Ecto neural progenitor cell (in vitro differentiated cells): ENCODE data around the gene PRR12.

Experiments
- DNase-seq: peaks from one replicate; pipeline ENCODE4 v3.0.0-alpha.2; 2018; ENCODE audit warnings: low spot score

PRR12 gene, protein sequence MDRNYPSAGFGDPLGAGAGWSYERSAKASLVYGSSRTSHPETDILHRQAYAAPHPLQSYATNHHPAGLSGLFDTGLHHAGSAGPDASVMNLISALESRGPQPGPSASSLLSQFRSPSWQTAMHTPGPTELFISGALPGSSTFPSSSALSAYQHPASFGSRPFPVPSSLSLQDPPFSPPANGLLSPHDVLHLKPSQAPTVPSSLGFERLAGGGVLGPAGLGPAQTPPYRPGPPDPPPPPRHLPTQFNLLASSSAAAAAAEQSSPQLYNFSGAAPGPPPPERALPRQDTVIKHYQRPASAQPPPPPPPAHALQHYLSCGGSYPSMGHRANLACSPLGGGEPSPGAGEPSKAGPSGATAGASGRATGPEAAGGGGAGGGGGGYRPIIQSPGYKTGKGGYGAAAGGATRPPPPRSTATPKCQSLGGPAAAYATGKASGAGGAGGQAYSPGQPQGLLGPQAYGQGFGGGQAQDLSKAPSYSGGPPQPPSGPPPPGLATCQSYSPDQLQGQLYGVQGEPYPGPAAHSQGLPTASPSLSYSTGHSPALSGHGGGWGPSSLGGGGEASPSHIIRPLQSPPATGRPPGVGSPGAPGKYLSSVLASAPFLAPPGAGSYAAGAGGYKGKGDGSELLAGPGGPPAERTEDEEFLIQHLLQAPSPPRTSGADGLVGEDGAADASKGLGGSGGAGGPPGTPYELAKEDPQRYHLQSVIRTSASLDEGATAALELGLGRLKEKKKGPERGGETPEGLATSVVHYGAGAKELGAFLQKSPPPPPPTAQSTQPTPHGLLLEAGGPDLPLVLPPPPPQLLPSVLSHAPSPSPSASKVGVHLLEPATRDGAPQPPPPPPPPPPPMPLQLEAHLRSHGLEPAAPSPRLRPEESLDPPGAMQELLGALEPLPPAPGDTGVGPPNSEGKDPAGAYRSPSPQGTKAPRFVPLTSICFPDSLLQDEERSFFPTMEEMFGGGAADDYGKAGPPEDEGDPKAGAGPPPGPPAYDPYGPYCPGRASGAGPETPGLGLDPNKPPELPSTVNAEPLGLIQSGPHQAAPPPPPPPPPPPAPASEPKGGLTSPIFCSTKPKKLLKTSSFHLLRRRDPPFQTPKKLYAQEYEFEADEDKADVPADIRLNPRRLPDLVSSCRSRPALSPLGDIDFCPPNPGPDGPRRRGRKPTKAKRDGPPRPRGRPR (N-terminal part only)

DNA sequence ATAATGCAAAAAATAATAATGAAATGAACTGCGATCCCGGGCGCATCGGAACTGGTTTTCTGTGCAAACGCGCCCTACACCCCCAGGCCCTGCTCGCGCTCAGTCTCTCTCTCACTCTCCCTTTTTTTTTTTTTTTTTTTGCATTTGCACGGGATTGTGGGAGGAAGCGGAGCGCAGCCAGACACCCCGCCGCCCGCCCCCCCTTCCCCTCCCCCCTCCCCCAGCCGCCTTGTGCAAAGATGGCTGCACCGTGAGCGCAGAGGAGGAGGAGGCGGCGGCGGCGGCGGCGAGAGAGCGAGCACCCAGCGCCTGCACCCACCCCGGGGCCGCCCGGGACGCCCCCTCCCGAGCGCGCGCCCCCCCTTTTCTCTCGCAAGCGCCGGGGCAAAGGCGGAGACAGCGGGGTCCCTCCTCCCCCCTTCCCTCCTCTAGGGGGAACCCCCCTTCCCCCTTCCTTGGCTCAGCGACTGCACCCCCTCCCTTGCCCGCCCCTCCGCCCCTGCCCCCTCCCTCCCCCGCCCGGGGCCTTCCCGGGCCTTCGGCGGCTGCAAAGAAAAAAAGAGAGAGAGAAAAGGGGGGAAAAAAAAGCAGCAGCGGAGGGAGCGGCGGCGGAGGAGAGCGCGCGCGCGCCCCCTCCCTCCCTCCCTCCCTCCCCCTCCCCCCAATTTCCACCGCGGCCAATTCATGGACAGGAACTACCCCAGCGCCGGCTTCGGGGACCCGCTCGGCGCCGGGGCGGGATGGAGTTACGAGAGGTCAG, at the start of gene PRR12:
Gene PRR12, plus strand, starts transcription at position 212 of the 760 bp plus-strand sequence. Its CDS starts 473 bp downstream, at position 685.
- DNase-seq, result peak; percentile 86

DNA sequence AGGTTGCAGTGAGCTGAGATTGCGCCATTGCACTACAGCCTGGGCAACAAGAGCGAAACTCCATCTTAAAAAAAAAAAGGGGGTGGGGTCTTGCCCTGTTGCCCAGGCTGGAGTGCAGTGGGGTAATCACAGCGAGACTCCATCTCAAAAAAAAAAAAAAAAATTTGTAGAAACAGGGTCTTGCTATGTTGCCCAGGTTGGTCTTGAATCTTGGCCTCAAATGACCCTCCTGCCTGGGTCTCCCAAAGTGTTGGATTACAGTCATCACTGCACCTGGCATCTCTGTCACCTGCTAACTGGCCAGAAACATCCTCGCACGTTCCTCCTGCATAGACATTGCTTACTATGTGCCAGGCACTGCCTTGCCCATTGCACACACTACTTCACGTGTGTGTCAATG, 49.1 kb upstream of the PRR12 start:
- DNase-seq, result no peak

DNA sequence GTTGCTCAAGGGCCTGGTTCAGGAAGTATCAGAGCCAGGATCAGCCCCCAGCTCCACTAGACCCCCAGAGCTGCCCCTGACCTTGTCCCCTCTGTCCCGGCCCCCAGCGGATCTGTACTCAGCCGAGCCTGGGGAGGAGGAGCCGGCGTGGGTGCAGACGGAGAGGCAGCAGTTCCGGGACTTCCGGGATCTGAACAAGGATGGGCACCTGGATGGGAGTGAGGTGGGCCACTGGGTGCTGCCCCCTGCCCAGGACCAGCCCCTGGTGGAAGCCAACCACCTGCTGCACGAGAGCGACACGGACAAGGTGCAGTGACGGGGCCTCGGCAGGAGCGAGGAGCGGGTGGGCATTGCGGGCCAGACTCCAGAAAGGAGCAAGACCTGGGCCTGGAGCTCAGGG, 48.5 kb upstream of the PRR12 start:
- DNase-seq, result no peak

DNA sequence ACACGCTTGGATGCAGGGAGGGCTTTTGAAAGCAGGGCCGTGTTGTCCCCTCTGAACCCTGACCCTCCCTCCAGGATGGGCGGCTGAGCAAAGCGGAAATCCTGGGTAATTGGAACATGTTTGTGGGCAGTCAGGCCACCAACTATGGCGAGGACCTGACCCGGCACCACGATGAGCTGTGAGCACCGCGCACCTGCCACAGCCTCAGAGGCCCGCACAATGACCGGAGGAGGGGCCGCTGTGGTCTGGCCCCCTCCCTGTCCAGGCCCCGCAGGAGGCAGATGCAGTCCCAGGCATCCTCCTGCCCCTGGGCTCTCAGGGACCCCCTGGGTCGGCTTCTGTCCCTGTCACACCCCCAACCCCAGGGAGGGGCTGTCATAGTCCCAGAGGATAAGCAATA, 48.0 kb upstream of the PRR12 start:
- no peak for DNase-seq

DNA sequence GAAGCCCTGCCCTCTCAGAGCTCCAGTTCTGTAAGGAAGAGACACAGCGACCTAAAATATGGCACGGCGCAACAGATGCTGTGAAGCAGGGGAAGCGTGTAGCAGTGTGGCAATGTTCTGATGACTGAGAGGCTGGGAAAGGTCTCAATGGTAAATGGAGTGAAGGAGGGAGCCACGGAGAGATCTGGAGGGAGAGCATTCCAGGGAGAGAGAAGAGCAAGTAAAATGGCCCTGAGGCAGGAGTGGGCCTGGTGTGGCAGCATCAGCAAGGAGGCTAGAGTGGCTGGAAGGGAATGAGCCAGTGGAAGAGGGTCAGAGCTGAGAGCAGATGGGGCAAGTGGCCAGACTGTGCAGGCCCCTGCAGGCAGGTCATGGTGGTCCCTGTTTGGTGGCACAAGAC, 46.8 kb upstream of the PRR12 start:
- DNase-seq, result no peak

DNA sequence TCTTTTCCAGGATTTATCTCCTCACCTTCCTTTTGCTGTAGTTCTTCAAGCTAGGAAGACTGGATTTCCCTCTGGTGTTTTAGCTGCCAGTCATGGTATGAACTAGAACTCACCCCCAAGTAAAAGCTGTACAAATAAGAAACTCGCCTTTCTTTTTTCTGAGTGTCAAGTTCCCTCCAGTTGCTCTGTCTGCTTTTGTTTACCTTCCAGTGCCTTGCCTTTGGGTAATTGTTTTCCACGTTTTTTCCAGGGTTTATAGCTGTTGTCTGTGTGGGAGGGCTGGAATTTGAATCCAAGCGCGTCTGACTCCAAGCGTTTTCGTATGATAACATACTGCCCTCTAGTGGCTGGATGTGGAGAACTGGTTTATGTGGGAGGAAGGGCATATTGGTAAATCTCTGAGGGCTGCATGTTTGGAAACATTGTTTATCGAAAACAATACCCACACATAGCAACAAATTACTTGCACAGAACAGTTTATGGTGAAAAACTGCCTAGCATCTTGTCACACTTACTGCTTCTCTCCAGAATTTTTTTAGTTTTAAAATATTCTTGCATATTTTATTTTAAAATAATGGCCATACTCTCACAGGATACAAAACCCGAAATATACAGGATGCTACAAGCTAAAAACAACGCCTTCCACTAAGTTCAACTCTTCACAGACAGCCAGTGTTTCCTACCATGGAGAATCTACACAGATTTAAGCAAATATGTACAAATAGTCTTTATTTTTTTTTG, 44.0 kb upstream of the PRR12 start:
- peak; percentile 80 for DNase-seq

DNA sequence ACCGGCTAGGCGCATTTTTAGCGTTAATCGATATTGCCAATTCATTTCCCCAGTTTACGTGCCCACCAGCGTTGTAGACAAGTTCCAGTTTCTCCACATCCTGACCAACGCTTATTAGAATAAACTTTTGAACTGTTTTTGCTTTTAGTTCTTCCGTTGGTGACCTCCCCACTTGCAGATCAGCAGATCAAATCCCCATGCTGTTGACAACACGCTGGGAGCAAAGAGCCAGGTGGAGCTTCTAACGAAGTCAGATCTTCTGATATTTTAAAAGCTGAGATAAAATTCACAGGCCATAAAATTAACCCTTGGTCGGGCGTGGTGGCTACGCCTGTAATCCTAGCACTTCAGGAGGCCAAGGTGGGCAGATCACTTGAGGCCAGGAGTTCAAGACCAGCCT, 41.9 kb upstream of the PRR12 start:
- no peak for DNase-seq

DNA sequence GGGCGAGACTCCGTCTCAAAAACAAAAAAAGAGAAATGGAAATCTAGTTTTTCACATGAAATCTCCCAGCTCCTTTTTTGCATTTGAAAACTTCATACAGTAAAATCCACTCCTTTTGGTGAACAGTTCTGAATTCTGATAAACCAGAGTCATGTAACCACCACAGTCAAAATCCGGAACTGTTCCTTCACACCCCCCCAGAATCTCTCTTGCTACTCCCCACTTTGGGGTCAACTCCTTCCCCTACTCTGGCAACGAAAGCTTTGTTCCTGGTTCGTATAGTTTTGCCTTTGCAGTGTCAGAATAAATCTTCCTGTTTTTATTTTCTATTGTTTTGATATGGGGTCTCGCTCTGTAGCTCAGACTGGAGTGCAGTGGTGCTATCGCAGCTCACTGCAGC, 39.5 kb upstream of the PRR12 start:
- DNase-seq, result no peak

DNA sequence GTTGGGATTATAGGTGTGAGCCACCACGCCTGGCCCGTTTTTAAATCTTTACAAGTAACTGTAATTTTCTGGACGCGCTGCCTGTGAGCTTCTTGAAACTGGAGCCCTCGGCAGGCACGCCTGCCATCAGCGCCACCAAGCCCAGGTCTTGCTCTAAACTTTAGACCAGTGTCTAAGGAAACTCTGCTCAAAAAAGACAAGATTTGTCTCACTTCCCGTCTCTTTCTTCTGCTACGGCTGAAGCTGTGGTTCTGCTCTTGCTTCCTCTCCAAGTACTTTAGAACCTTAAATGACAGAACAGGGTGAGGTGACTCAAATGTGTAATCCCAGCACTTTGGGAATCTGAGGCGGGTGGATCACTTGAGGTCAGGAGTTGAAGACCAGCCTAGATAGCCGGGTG, 38.2 kb upstream of the PRR12 start:
- no peak for DNase-seq

DNA sequence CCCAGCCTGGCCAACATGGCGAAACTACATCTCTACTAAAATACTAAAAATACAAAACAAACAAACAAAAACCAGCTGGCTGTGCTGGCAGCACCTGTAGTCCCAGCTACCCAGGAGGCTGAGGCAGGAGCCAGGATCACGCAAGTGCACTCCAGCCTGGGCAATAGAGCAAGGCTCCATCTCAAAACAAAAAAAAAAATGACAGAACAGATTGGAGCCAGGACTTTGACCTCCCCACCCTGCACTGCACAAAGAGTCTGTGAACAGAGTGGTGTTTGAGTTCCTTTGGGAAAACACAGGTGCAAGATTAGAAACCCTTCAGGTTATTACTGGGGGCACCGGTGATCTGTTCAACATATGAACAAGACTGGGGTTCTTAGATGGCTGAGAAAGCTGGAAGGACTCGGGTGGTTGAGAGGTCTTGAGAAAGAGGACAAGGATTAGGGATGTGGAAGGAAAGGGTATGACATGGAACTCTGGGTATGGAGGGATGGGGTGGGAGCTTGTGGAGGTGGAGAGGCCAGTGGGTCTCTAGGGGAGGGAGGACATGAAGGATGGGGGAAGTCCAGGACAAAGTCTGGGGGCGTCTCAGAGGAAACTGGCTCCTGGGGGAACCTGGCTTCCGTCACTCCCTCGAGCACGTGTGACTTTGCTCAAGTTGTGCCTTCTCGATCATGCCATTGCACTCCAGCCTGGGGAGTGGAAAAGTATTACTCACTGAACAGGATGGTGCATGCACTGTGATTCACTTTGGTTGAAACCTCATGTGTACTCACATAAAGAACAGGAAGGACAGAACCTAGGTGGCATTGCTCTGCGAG, 37.3 kb upstream of the PRR12 start:
- DNase-seq, result no peak

DNA sequence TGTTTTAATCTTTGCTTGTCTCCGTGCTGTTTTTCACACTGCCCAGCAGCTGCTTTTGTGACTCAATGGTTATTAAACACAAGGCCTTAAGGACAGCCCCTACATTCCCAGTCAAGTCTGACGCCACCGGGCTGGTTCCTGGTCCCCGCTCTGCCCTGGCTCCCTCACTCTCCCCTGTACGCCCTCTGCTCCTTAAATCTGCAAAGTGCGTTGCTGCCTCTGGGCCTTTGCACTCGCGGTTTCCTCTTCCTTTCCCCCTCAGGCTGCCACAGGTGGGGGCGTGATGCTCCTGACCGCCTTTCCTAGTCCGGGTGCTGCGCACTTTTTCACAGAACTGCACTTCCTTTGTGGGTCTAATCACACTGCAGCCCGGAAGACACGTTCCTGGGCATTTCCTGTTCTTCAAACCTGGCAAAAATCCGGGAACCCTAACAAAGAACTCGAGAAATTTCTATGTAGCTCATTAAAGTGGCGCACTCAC, 36.2 kb upstream of the PRR12 start:
- no peak for DNase-seq

DNA sequence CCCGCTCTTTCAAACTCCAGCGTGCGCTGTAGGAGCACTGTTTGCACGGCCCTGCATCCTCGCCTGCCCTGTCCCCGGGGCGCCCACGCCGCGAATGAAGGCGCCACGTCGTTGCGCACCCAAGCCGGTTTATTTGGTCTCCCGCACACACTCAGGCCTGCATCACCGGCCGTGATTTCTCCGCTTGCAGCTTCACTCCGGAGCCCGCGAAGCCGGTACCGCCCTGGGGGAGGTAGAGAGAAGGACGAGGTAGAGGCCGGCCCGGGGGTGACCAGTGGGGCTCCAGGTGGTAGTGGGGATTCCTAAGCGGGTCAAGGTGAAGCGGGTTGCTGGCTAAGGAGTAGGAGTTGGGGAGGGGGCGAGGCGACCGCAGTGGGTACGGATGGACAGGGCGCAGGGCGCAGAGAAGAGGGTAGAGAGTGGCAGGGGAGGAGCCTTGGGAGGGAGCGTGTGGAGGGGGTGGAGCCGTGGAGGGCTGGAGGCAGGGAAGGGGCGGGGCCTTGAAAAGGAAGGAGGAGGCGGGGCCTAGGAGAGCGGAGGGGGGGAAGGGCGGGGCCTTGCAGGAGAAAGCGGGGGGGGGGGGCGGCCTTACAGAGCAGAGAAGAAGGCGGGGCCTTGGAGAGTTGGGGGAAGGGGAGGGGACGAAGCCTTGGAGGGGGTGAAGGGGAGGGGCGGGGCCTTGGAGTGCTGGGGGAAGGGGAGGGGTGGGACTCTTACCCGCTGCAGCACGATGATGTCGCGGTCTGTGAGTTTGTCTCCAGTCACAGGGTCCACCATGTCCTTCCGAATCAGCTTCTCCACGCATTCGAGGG, 35.2 kb upstream of the PRR12 start:
- DNase-seq, result peak; percentile 95

DNA sequence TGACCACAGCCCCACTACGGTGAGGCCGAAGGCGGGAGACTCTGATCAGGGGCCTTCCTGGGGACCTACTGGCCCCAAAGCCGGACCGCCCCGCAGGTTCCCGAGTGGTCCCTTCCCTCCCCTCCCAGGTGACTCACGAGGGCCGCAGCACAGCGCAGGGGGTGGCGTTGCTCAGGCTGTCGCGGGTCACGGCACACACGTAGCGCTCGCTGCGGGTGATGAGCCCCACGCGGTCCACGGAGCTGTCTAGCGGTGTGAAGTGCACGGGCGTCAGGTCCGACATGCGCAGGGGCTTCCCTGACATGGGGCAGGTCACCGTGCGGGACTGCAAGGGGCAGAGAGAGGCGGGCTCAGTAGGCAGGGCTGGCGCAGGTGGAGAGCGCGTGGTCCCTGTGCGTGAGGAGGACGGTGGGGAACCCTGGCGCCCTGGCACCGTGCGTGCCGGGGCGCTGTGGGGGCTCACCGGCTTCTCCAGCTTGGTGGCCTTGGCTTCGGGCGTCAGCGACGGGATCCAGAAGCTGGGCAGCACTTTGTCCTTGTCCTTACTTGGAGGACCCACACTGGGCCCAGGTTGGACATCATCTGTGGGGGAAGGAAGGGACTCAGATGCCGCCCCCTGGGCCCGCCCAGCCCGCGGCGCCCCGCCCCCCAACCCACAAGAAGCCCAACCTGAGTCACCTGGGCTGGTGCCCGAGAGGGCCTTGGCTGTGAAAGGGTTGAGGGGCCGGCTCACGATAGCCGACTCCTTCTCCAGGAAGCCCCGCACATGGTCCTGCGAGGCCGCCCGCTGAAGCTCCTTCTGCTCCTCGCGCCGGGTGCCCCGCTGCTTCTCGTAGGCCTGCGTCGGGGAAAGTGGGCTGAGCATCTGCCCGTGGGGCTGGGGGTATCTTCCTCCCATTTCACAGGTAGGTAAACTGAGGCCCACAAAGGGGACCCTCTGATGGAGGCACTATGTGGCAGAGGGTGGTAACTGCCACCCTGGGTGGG, 34.3 kb upstream of the PRR12 start:
- DNase-seq, result no peak

DNA sequence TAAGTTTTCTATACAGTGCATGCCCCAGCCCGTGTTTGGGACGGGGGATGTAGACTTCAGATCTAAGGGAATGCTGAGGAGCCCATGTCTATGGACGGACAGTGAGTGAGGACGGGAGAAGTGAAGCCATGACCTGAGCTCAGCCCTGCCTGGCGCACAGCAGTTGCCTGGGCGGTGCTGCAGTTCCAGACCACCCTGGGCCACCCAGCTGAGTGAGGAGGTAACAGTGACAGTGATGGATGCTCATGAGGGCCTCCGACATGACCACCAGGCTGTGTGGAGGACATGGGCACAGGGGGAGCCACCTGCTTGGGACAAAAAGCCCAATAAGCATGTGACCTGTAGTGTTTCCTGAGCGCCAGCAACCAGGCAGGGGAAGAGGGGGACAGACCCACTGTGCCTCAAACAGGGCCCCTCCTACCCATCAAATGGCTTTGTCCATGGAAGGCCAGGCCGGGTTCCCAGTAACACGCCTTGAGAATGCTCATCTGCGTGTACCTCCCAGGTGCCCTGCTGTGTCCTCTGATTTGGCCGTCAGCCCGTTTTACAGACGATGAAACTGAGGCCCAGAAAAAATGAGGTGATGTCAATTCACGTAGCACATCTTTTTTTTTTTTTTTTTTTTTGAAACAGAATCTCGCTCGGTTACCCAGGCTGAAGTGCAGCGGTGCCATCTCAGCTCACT, 33.2 kb upstream of the PRR12 start:
- DNase-seq, result no peak

DNA sequence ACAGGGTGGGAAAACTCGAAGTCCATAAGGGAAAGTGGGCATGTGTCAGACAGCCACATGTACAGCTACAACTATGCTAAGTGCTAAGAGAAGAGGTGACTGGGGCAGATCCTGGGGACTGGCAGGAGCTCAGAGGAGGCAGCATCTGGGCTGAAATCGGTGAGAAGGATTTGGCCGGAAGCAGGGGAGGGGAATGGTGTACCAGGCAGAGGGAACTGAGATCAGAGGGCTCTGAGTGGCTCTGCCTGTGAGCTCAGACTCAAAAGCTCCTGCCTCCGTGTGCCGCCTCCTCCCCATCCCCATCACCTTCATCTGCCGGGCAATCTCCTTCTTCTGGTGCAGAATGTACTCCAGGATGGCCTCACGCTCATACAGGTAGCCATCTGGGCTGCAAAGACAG, 32.4 kb upstream of the PRR12 start:
- DNase-seq, result no peak

DNA sequence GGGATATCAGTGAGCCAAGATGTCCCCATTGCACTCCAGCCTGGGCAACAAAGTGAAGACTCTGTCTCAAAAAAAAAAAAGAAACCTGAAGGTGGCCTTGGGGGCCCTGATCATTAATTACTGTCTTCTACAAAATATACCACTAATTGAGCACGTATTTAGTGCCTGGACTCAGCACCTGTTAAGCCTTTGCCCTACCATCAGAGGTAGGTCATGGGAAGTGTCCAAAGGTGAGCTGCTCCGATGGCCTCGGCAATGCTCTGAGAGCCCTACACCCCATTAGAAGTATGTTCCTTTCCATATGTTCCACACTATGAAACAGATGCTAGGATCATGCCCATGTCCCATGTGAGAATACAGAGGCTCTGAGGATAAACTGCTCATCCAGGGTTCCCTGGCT, 31.5 kb upstream of the PRR12 start:
- DNase-seq, result no peak

DNA sequence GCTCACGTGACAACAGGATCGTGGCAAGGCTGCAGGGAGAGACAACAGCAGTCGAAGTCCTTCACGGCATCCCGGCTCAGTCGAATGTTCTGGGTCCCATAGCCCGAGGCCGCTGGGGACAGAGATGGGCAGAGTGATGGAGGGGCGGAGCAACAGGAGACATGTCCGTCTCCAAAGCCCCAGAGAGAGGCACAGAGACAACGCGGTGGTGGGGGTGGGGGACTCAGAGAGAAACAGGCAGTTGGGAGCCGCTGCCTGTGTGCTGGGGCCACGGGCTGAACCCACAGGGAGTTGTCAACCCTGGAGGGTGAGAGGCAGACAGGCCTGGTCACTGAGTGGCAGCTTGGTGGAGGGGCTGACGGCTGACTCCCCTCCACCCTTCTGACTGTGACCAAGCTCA, 31.1 kb upstream of the PRR12 start:
- no peak for DNase-seq
